Tibial nerve (tissue), 4 donors: ENCODE results near the gene PTPRU.

Experiments
- EP300 ChIP-seq, 2 donors: sonication (generic); formaldehyde crosslinking; IDR thresholded peaks; one replicate each; pipeline ENCODE4 v1.6.1; 2017; ENCODE audit warnings: antibody characterized with exemption in 2 of 2, mild to moderate bottlenecking in 1 of 2
- POLR2A ChIP-seq, 2 donors: fragments of 450-650 bp; IDR thresholded peaks; one replicate each; pipeline ENCODE4 v1.6.1; 2017; ENCODE audit warnings: antibody characterized with exemption in 2 of 2, mild to moderate bottlenecking in 2 of 2, moderate library complexity in 2 of 2
- TF ChIP-seq, protein P1 (sequence below), 5 experiments: fragments of 200-600 bp in 3 of 5; fragments of 450-650 bp in 2 of 5; sonication (generic) in 3 of 5; IDR thresholded peaks; one replicate each; pipeline ENCODE4 v1.5.1; 2016 to 2019; ENCODE audit warnings: antibody characterized with exemption in 5 of 5, mild to moderate bottlenecking in 3 of 5, moderate library complexity in 2 of 5

DNA sequence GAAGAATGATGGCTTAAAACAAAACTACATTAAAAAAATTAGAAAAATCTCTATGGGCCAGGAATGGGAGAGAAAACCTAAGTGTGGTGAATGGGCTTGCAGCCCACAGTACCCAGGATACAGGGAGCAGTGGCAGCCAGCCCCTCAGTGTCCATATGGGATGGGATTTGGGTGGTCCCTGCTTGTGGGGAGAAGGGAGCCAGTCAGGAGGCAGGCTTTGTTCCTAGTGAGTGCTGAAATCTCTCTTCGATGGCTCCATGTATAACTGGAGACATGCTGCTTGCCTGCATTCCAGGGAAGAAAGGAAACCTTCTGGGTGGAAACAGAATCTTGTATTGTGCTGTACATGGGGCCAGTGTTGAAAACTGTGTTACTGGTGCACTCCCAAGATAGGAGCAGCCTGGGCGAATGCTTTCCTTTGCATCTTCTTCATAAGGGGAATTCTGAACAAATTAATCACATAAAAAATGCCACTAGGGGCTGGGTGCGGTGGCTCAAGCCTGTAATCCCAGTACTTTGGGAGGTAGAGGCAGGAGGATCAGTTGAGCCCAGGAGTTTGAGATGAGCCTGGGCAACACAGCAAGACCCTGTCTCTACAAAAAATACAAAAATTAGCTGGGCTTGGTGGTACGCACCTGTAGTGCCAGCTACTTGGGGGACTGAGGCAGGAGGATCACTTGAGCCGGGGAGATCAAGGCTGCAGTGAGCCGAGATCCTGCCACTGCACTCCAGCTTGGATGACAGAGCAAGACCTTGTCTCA, 36.0 kb downstream of the PTPRU start:
- TF ChIP-seq, protein P1, sequence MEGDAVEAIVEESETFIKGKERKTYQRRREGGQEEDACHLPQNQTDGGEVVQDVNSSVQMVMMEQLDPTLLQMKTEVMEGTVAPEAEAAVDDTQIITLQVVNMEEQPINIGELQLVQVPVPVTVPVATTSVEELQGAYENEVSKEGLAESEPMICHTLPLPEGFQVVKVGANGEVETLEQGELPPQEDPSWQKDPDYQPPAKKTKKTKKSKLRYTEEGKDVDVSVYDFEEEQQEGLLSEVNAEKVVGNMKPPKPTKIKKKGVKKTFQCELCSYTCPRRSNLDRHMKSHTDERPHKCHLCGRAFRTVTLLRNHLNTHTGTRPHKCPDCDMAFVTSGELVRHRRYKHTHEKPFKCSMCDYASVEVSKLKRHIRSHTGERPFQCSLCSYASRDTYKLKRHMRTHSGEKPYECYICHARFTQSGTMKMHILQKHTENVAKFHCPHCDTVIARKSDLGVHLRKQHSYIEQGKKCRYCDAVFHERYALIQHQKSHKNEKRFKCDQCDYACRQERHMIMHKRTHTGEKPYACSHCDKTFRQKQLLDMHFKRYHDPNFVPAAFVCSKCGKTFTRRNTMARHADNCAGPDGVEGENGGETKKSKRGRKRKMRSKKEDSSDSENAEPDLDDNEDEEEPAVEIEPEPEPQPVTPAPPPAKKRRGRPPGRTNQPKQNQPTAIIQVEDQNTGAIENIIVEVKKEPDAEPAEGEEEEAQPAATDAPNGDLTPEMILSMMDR (IDR thresholded peaks at IDR 0.05): no peak
- TF ChIP-seq EP300 (IDR thresholded peaks at IDR 0.05): no peak
- no peak for TF ChIP-seq POLR2A (IDR thresholded peaks at IDR 0.05)
